Endothelial cell of umbilical vein (primary cell): ENCODE data around the gene CREG1. TPM values are rescaled to one million over a fixed set of nuclear protein-coding genes. Genes with fewer than 3 reads are reported as not detected.

Experiments
- BruUV-seq: library from RNA; stranded (reverse); fragments of 400-500 nt; replicated peaks from 2 replicates; lab custom pipeline; 2021; lab: Mats Ljungman, UMichigan
- CTCF ChIA-PET: fragments of 300-600, 350-600 bp; sonication (Branson Sonifier 250); formaldehyde crosslinking; loops from one replicate; lab custom pipeline; 2021; ENCODE audit warnings: antibody characterized with exemption, inconsistent platforms; lab: Charles Lee
- POLR2A ChIA-PET: fragments of 300-600, 350-600 bp; sonication (Branson Sonifier 250); formaldehyde crosslinking; loops from one replicate; lab custom pipeline; 2021; ENCODE audit warnings: antibody characterized with exemption, inconsistent platforms; lab: Charles Lee
- DNase-seq: peaks from one replicate; pipeline ENCODE4 v3.0.0-alpha.2; 2011; ENCODE audit warnings: low read depth, low spot score
- FAIRE-seq: peaks from 2 replicates; lab custom pipeline; 2011; peaks lifted over from hg19 to GRCh38; lab: Jason Lieb, UNC
- H2AFZ ChIP-seq: 2 replicates; pipeline ENCODE4 v1.6.0; 2012; ENCODE audit warnings: low read depth, low read length, control low read depth, inconsistent platforms
- H3K27ac ChIP-seq: 2 replicates; pipeline ENCODE4 v1.5.1; 2011; ENCODE audit warnings: low read depth, mild to moderate bottlenecking, control low read depth, low read length, moderate library complexity; ENCODE audit not compliant: insufficient read depth
- H3K27me3 ChIP-seq, 2 experiments: 2 replicates each; pipeline versions ENCODE4 v1.6.0 to v1.6.1; 2011; ENCODE audit warnings: low read length in 2 of 2, mixed read lengths in 1 of 2; ENCODE audit not compliant: control insufficient read depth in 2 of 2, insufficient read depth in 2 of 2
- H3K36me3 ChIP-seq, 2 experiments: 2 replicates in 1 of 2; 3 replicates in 1 of 2; pipeline ENCODE4 v1.5.1; 2011; ENCODE audit warnings: low read length in 2 of 2, mild to moderate bottlenecking in 1 of 2, moderate library complexity in 1 of 2; ENCODE audit not compliant: control insufficient read depth in 2 of 2, insufficient read depth in 2 of 2; ENCODE audit errors: extremely low read depth in 1 of 2
- H3K4me1 ChIP-seq: 3 replicates; pipeline ENCODE4 v1.5.1; 2011; ENCODE audit warnings: mild to moderate bottlenecking, low read length; ENCODE audit not compliant: control insufficient read depth, insufficient read depth; ENCODE audit errors: extremely low read depth
- H3K4me2 ChIP-seq: 2 replicates; pipeline ENCODE4 v1.6.1; 2011; ENCODE audit warnings: low read length, control low read depth, mixed read lengths; ENCODE audit not compliant: insufficient read depth
- H3K4me3 ChIP-seq, 3 experiments: fragments of 200-600 bp in 1 of 3; sonication (generic), shearing (Covaris generic) in 1 of 3; replicated peaks in 1 of 3; 2 replicates each; pipeline ENCODE4 v1.5.1; 2011 to 2016; ENCODE audit warnings: control low read depth in 3 of 3, low read length in 3 of 3, mild to moderate bottlenecking in 2 of 3, inconsistent platforms in 1 of 3, low read depth in 1 of 3, moderate library complexity in 1 of 3; ENCODE audit not compliant: insufficient read depth in 1 of 3
- H3K79me2 ChIP-seq: 2 replicates; pipeline ENCODE4 v1.6.0; 2012; ENCODE audit warnings: low read length, inconsistent platforms; ENCODE audit not compliant: control insufficient read depth, insufficient read depth
- H3K9ac ChIP-seq: replicated peaks from 2 replicates; pipeline ENCODE3; 2011; ENCODE audit warnings: low read length, control low read depth; ENCODE audit not compliant: insufficient read depth; ENCODE audit errors: extremely low read depth
- H3K9me1 ChIP-seq: replicated peaks from 3 replicates; pipeline ENCODE4 v1.6.0; 2011; ENCODE audit warnings: mild to moderate bottlenecking, low read length; ENCODE audit not compliant: control insufficient read depth, insufficient read depth; ENCODE audit errors: extremely low read depth
- H3K9me3 ChIP-seq: replicated peaks from 2 replicates; pipeline ENCODE4 v1.5.1; 2012; ENCODE audit warnings: low read length, inconsistent platforms; ENCODE audit not compliant: control insufficient read depth, insufficient read depth
- H4K20me1 ChIP-seq: replicated peaks from 2 replicates; pipeline ENCODE3; 2011; ENCODE audit warnings: mild to moderate bottlenecking, low read length; ENCODE audit not compliant: control insufficient read depth, insufficient read depth; ENCODE audit errors: extremely low read depth
- CTCF ChIP-seq, 2 donors: IDR thresholded peaks; 1 replicate in 1 of 2; 2 replicates in 1 of 2; pipeline ENCODE4 v1.5.1; 2011; ENCODE audit warnings: low read length in 2 of 2, mild to moderate bottlenecking in 2 of 2, moderate library complexity in 2 of 2, control low read depth in 1 of 2, inconsistent platforms in 1 of 2, low read depth in 1 of 2; ENCODE audit not compliant: insufficient read depth in 1 of 2; ENCODE audit errors: extremely low read depth in 1 of 2
- EZH2 ChIP-seq: IDR thresholded peaks from 2 replicates; pipeline ENCODE4 v1.6.1; 2012; ENCODE audit warnings: borderline replicate concordance, low read depth, mild to moderate bottlenecking, moderate library complexity, low read length, inconsistent platforms; ENCODE audit not compliant: severe bottlenecking
- FOS ChIP-seq: IDR thresholded peaks from 2 replicates; pipeline ENCODE4 v1.6.1; 2011; ENCODE audit warnings: mild to moderate bottlenecking, low read length, moderate library complexity, borderline replicate concordance; ENCODE audit not compliant: insufficient read depth
- GATA2 ChIP-seq: IDR thresholded peaks from 2 replicates; pipeline ENCODE4 v1.7.0; 2011; ENCODE audit warnings: low read depth, mild to moderate bottlenecking, moderate library complexity, mixed read lengths, low read length; ENCODE audit not compliant: insufficient read length, insufficient read depth
- JUN ChIP-seq: IDR thresholded peaks from 2 replicates; pipeline ENCODE4 v1.6.1; 2011; ENCODE audit warnings: borderline replicate concordance, low read depth; ENCODE audit not compliant: insufficient read length, insufficient read depth
- MAX ChIP-seq: IDR thresholded peaks from 2 replicates; pipeline ENCODE4 v1.6.1; 2011; ENCODE audit not compliant: insufficient read depth, insufficient read length
- MYC ChIP-seq: IDR thresholded peaks from one replicate; pipeline ENCODE4 v1.6.1; 2011; ENCODE audit warnings: mild to moderate bottlenecking, low read depth, low read length
- POLR2A ChIP-seq: IDR thresholded peaks from 2 replicates; pipeline ENCODE4 v1.6.1; 2012; ENCODE audit warnings: low read depth, mild to moderate bottlenecking, control low read depth, low read length
- POLR2AphosphoS5 ChIP-seq: IDR thresholded peaks from 2 replicates; pipeline ENCODE4 v1.6.1; 2012; ENCODE audit warnings: low read depth, mild to moderate bottlenecking, control low read depth, low read length, moderate library complexity; ENCODE audit not compliant: insufficient read depth
- dilution Hi-C: fragments of 300-500 bp; cut with MboI; formaldehyde crosslinking; loops from one replicate; pipeline ENCODE4 v1.15.0; 2019; ENCODE audit warnings: low sequenced_read_pairs; ENCODE audit not compliant: extremely low pct_ligation_motif_present
- intact Hi-C: fragments of 100-400 bp; cut with micrococcal nuclease; formaldehyde crosslinking; loops from one replicate; pipeline ENCODE4 v1.10.0; 2022
- polyA plus RNA-seq, 4 experiments: library from polyadenylated mRNA; depleted of rRNA in 3 of 4; stranded (reverse) in 3 of 4; unstranded in 1 of 4; fragments of >200 nt; gene quantifications; 2 replicates each; pipeline versions ENCODE4 v1.2.1 to v1.2.3, GENCODE V29; 2011 to 2012; ENCODE audit warnings: missing spikeins in 1 of 4
- total RNA-seq: library from RNA; stranded (reverse); gene quantifications from 2 replicates; pipeline ENCODE4 v1.2.3, GENCODE V29; 2021

CREG1 gene
- total and polyA plus RNA-seq, 2 donors (not counting 3 experiments of a cell fraction or from before 2014, with no cell fraction given) = 10.3 to 15.8 TPM

GRCh38 chr1:167578939-167579521, 25.5 kb upstream of the CREG1 start:
- ChIA-PET CTCF (interaction anchor here (1.0 kb wide), 1 partner anchor 14 kb away, joined by 4 read pairs; no protein-coding TSS in a partner anchor), POLR2A (no interaction called here)
- no peaks in the 10 kb centered on the region for H3K9me1 ChIP-seq
- TF ChIP-seq GATA2 (no peak), JUN (no peak), MAX (no peak), EZH2 (no peak)
- no peak overlapping the region for H3K9ac ChIP-seq
- DNase-seq = no peak
- H3K4me2 ChIP-seq = no peak overlapping the region
- no peak overlapping the region for H3K4me3 ChIP-seq
- H3K27me3 ChIP-seq = peaks cover 0 to 4% of the 10 kb centered on the region in 2 experiments
- H3K27ac ChIP-seq = no peak overlapping the region
- H2AFZ ChIP-seq = no peak overlapping the region
- H4K20me1 ChIP-seq = no peaks in the 10 kb centered on the region
- H3K4me1 ChIP-seq = no peaks in the 10 kb centered on the region
- H3K36me3 ChIP-seq = no peaks in the 10 kb centered on the region
- intact Hi-C loops (no loop called here), dilution Hi-C loops (no loop called here)
- no peaks in the 10 kb centered on the region for H3K79me2 ChIP-seq
- no peak for FAIRE-seq
- no peaks in the 10 kb centered on the region for H3K9me3 ChIP-seq
- no TSS peak for BruUV-seq

- H3K27ac ChIP-seq = no peak overlapping the region
- H4K20me1 ChIP-seq = no peaks in the 10 kb centered on the region
- no peaks in the 10 kb centered on the region for H3K79me2 ChIP-seq
- no peak overlapping the region for H2AFZ ChIP-seq
- H3K9me3 ChIP-seq = no peaks in the 10 kb centered on the region
- dilution Hi-C loops = no loop called here
- POLR2A ChIA-PET = no interaction called here
- no peaks in the 10 kb centered on the region for H3K4me1 ChIP-seq
- H3K27me3 ChIP-seq = peaks cover 0 to 2% of the 10 kb centered on the region in 2 experiments
- no peak overlapping the region for H3K4me2 ChIP-seq
- intact Hi-C loops = no loop called here
- H3K4me3 ChIP-seq = no peak overlapping the region
- DNase-seq = no peak
- CTCF ChIA-PET = interaction anchor here (0.7 kb wide), 1 partner anchor 8 kb away, joined by 3 read pairs; no protein-coding TSS in a partner anchor
- H3K9me1 ChIP-seq = no peaks in the 10 kb centered on the region
- H3K36me3 ChIP-seq = no peaks in the 10 kb centered on the region
- no peak overlapping the region for H3K9ac ChIP-seq
- no peak for TF ChIP-seq GATA2
- no peak for TF ChIP-seq MYC
- no peak for TF ChIP-seq POLR2A
- TF ChIP-seq JUN = no peak
- no peak for TF ChIP-seq POLR2AphosphoS5
- no peak for TF ChIP-seq MAX
- TF ChIP-seq EZH2 = no peak
- no peak for TF ChIP-seq CTCF (IDR thresholded peaks at IDR 0.05; ENCODE audit: extremely low read depth in 1 of 2, insufficient read depth in 1 of 2, low read depth in 1 of 2, low read length in 2 of 2)
- TF ChIP-seq FOS = no peak
- FAIRE-seq = no peak
- BruUV-seq = no TSS peak
Observed at GRCh38 chr1:167575649-167576048, 22.1 kb upstream of the CREG1 start.
